Fibroblast of mammary gland (primary cell): ENCODE measurements around the gene COPB1.
A peak's percentile ranks its signal among the peaks of the same experiment; 100 is the strongest.

Source experiments
- DNase-seq: peaks from one replicate; pipeline ENCODE4 v3.0.0-alpha.2; 2010; ENCODE audit warnings: low read depth
- H3K4me3 ChIP-seq: 2 replicates; pipeline ENCODE4 v1.5.1; 2011; ENCODE audit warnings: low read depth, mild to moderate bottlenecking, low read length, moderate library complexity; ENCODE audit not compliant: control insufficient read depth
- TF ChIP-seq, protein P1 (sequence below): conservative IDR thresholded peaks from 2 replicates; pipeline ENCODE4 v1.5.1; 2011; ENCODE audit warnings: low read depth, low read length, inconsistent platforms; ENCODE audit not compliant: control insufficient read depth, insufficient read depth

Gene COPB1

DNA sequence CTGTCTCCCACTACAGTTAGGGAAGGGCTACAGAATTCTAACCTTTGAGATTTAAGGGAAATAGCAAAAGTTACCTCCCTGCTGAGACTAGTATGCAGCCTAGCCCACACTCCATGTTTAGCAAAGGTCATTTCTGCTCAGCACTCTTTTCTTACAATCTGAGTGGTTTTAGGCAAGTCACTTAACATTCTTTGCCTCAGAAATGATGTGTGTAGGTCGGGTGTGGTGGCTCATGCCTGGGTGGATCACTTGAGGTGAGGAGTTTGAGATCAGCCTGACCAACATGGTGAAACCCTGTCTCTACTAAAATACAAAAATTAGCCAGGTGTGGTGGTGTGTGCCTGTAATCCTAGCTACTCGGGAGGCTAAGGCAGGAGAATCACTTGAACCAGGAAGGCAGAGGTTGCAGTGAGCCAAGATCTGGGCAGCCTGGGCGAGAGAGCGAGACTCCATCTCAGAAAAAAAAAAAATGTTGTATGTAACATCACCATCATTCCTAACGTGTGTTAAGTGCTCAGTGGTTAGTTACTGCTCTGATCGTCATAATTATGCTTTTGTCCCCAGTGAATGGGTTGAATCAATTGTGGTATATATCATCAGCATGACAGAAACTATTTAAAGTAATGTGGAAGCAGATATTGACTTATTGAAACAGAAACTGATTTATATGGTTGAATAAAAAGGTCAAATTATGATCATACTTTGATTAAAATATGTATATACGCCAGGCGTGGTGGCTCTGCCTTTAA is 55.0 kb downstream of the COPB1 start:
- no peak for DNase-seq
- TF ChIP-seq, protein P1, sequence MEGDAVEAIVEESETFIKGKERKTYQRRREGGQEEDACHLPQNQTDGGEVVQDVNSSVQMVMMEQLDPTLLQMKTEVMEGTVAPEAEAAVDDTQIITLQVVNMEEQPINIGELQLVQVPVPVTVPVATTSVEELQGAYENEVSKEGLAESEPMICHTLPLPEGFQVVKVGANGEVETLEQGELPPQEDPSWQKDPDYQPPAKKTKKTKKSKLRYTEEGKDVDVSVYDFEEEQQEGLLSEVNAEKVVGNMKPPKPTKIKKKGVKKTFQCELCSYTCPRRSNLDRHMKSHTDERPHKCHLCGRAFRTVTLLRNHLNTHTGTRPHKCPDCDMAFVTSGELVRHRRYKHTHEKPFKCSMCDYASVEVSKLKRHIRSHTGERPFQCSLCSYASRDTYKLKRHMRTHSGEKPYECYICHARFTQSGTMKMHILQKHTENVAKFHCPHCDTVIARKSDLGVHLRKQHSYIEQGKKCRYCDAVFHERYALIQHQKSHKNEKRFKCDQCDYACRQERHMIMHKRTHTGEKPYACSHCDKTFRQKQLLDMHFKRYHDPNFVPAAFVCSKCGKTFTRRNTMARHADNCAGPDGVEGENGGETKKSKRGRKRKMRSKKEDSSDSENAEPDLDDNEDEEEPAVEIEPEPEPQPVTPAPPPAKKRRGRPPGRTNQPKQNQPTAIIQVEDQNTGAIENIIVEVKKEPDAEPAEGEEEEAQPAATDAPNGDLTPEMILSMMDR, result no peak
- H3K4me3 ChIP-seq, result no peak overlapping the region

GRCh38 chr11:14443638-14444037 is 56.0 kb downstream of the COPB1 start:
- TF ChIP-seq, protein P1, result no peak
- peak; percentile 60 for DNase-seq
- H3K4me3 ChIP-seq, result no peak overlapping the region

DNA sequence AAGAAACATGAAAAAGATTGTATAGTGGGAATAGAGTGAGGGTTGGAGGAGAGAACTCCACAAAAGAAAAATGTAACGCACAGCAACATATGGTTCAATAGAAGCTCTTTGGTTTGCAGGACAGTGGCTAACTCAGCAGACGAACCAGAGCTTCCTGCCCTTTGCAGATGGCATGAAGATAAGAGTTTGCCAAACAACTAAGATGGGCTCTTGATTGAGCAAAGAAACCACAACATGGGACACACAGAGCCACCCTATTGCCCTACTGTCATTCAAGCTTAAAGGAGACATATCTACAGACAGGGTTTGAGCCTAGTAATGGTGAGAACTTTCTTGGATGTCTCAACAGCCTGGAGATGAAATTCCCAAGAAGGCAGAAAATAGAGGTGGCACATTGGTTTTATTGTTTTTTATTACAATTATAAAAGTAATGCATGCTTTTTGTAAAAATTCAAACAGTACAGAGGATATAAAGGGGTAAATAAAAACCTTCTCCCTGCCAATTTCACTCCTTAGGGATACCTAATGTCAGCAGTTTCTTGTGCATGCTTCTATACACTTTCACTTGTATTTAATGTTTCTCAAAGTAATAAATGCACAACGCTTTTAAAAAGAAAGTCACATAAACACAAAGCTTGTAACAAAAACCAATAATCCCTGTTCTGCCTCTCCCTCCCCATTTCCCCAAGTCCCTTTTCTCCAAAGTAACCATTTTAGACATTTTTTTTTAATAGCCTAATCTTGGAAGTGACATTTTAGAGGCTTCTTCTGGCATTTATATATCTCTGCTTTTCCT is 63.7 kb downstream of the COPB1 start:
- TF ChIP-seq, protein P1, result no peak
- H3K4me3 ChIP-seq, result no peak overlapping the region
- no peak for DNase-seq

DNA sequence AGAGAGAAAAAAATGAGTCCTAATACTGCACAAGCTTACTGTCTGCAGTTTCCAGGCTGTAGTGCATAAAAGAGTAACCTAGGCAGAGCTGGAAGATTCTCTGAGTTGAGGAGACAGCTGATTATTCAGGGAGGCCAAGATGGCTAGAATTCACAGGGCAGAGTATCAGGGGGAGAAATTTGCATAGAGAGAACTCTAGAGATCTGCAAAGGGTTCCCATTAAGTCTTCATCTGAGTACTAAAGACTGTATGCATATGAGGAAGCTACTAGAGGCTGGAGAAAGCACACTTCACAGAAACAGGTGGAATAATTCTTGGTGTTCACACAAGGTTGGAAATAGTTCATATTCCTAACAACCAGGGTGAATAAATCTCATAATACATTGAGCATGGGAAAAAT is 74.0 kb downstream of the COPB1 start:
- TF ChIP-seq, protein P1, result no peak
- no peak for DNase-seq
- no peak overlapping the region for H3K4me3 ChIP-seq

GRCh38 chr11:14424096-14424495 is 75.5 kb downstream of the COPB1 start:
- peak; percentile 82 for DNase-seq
- TF ChIP-seq, protein P1, result no peak
- H3K4me3 ChIP-seq, result no peak overlapping the region

DNA sequence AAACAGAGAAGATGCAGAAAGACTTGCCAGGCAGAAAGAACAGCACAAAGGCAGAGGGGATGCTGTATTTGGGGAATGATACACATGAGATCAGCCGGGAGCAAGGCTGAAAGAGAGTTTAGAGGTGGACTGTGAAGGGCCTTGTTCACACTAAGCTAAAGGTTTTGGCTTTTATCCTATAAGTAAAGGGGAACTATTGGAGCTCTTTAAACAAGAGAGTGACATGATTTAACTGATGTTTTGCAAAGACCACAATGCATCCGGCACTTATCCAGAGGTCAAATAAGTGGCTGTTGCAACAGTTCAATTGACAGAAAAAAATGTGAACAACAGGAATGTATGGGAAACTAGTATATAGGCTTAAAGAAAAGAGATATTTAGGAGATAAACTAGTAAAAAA is 76.0 kb downstream of the COPB1 start:
- TF ChIP-seq, protein P1, result no peak
- peak; percentile 80 for DNase-seq
- no peak overlapping the region for H3K4me3 ChIP-seq
